ENCODE data around the gene SOX6. TPM values are rescaled to one million over a fixed set of nuclear protein-coding genes. Genes with fewer than 3 reads are reported as not detected.

SOX6 gene
- total RNA-seq, 1 donor from 2014 or later: 7.6 TPM

GRCh38 chr11:16013242-16013641 lies 343.1 kb downstream of the SOX6 start:
- no peaks in the 10 kb centered on the region for H3F3A ChIP-seq (ENCODE audit: low read depth)
- H3K27ac ChIP-seq: no peak overlapping the region
- TF ChIP-seq CTCF (IDR thresholded peaks at IDR 0.05) (no peak), EZH2 (IDR thresholded peaks at IDR 0.05) (no peak), EZH2phosphoT487 (IDR thresholded peaks at IDR 0.05) (no peak)
- no peak overlapping the region for H3K9ac ChIP-seq
- H3K79me2 ChIP-seq (ENCODE audit: low read depth): no peaks in the 10 kb centered on the region
- DNase-seq (ENCODE audit: low spot score): no peak
- H3K4me1 ChIP-seq: peaks cover 13% of the 10 kb centered on the region
- Mint-ChIP-seq H3K4me1 (peaks cover 18% of the 10 kb centered on the region), H3K27ac (no peak overlapping the region), H3K4me3 (no peak overlapping the region), H3K27me3 (ENCODE audit: insufficient read depth, low read depth) (no peaks in the 10 kb centered on the region), H3K36me3 (peaks cover 6% of the 10 kb centered on the region), H3K9me3 (no peaks in the 10 kb centered on the region)
- no peak overlapping the region for H3K4me2 ChIP-seq
- no peaks in the 10 kb centered on the region for H3K27me3 ChIP-seq
- no peaks in the 10 kb centered on the region for H3K9me3 ChIP-seq (ENCODE audit: low read depth)
- no peak overlapping the region for H3K4me3 ChIP-seq
- no peak overlapping the region for H2AFZ ChIP-seq (replicated peaks)
- H3K36me3 ChIP-seq: no peaks in the 10 kb centered on the region
- no peaks in the 10 kb centered on the region for H4K20me1 ChIP-seq (ENCODE audit: low read depth)

- H3K4me3 Mint-ChIP-seq: no peak overlapping the region
- H3K9ac ChIP-seq: no peak overlapping the region
Measured at GRCh38 chr11:16012125-16012751, 344.1 kb downstream of the SOX6 start.

GRCh38 chr11:16011396-16011795 lies 344.9 kb downstream of the SOX6 start:
- Histone ChIP-seq H3K27me3 (no peaks in the 10 kb centered on the region), H3K4me2 (no peak overlapping the region), H3K4me1 (peaks cover 13% of the 10 kb centered on the region), H3K9me3 (ENCODE audit: low read depth) (no peaks in the 10 kb centered on the region), H3K79me2 (ENCODE audit: low read depth) (no peaks in the 10 kb centered on the region), H2AFZ (replicated peaks) (no peak overlapping the region), H3K9ac (no peak overlapping the region), H4K20me1 (ENCODE audit: low read depth) (no peaks in the 10 kb centered on the region), H3F3A (ENCODE audit: low read depth) (no peaks in the 10 kb centered on the region), H3K4me3 (no peak overlapping the region), H3K36me3 (no peaks in the 10 kb centered on the region), H3K27ac (no peak overlapping the region)
- no peak overlapping the region for H3K4me3 Mint-ChIP-seq
- no peak for TF ChIP-seq EZH2 (IDR thresholded peaks at IDR 0.05)
- TF ChIP-seq EZH2phosphoT487 (IDR thresholded peaks at IDR 0.05): no peak
- TF ChIP-seq CTCF (IDR thresholded peaks at IDR 0.05): no peak
- H3K9me3 Mint-ChIP-seq: no peaks in the 10 kb centered on the region
- H3K36me3 Mint-ChIP-seq: peaks cover 11% of the 10 kb centered on the region
- DNase-seq (ENCODE audit: low spot score): no peak
- H3K4me1 Mint-ChIP-seq: peaks cover 17% of the 10 kb centered on the region
- no peak overlapping the region for H3K27ac Mint-ChIP-seq
- no peaks in the 10 kb centered on the region for H3K27me3 Mint-ChIP-seq (ENCODE audit: insufficient read depth, low read depth)

More at GRCh38 chr11:16012125-16012751, 344.1 kb downstream of the SOX6 start:
- Histone ChIP-seq H3K4me2 (no peak overlapping the region), H2AFZ (replicated peaks) (no peak overlapping the region), H3K9me3 (ENCODE audit: low read depth) (no peaks in the 10 kb centered on the region), H3K27ac (no peak overlapping the region), H3K27me3 (no peaks in the 10 kb centered on the region), H3K36me3 (no peaks in the 10 kb centered on the region), H3K4me3 (no peak overlapping the region), H3K4me1 (peaks cover 13% of the 10 kb centered on the region), H3F3A (ENCODE audit: low read depth) (no peaks in the 10 kb centered on the region), H4K20me1 (ENCODE audit: low read depth) (no peaks in the 10 kb centered on the region), H3K79me2 (ENCODE audit: low read depth) (no peaks in the 10 kb centered on the region)
- TF ChIP-seq CTCF (IDR thresholded peaks at IDR 0.05): no peak
- TF ChIP-seq EZH2phosphoT487 (IDR thresholded peaks at IDR 0.05): no peak
- no peak for TF ChIP-seq EZH2 (IDR thresholded peaks at IDR 0.05)
- Mint-ChIP-seq H3K27me3 (ENCODE audit: insufficient read depth, low read depth) (no peaks in the 10 kb centered on the region), H3K4me1 (peaks cover 18% of the 10 kb centered on the region), H3K36me3 (peaks cover 8% of the 10 kb centered on the region), H3K9me3 (no peaks in the 10 kb centered on the region), H3K27ac (no peak overlapping the region)
- no peak for DNase-seq (ENCODE audit: low spot score)
